Lower lobe of right lung (tissue), 2 donors: Measurements from ENCODE around the gene AIFM2. TPM values are rescaled to one million over a fixed set of nuclear protein-coding genes. Genes with fewer than 3 reads are reported as not detected.
"Not testable (repeated sequence)": the region's sequence is repeated elsewhere in the genome, so short reads cannot be mapped to it uniquely, and the experiment has no call there.

Experiments
- ATAC-seq, 2 donors: fragments of 200-7000 bp; cut with Tn5 transposase; one replicate each; pipeline ENCODE4 v1.9.1; 2020 to 2022; ENCODE audit warnings: mild to moderate bottlenecking in 2 of 2, moderate library complexity in 2 of 2
- DNase-seq: peaks from one replicate; pipeline ENCODE4 v3.0.0-alpha.2; 2020
- H3K27ac ChIP-seq: fragments of 200-600 bp; one replicate; pipeline ENCODE4 v1.8.0; 2022
- H3K27me3 ChIP-seq: fragments of 200-600 bp; one replicate; pipeline ENCODE4 v1.8.0; 2022; ENCODE audit warnings: low read depth
- H3K36me3 ChIP-seq: fragments of 200-600 bp; one replicate; pipeline ENCODE4 v1.8.0; 2022; ENCODE audit warnings: mild to moderate bottlenecking
- H3K4me1 ChIP-seq: fragments of 200-600 bp; one replicate; pipeline ENCODE4 v1.8.0; 2022
- H3K4me3 ChIP-seq: fragments of 200-600 bp; one replicate; pipeline ENCODE4 v1.8.0; 2022; ENCODE audit warnings: mild to moderate bottlenecking
- H3K9me3 ChIP-seq: fragments of 200-600 bp; one replicate; pipeline ENCODE4 v1.8.0; 2022
- intact Hi-C: fragments of 100-400 bp; cut with DNase I; formaldehyde crosslinking; loops from one replicate; pipeline ENCODE4 v1.11.0; 2022
- total RNA-seq: library from RNA; stranded (reverse); fragmentation: NEBNext Ultra II Directional; extraction: Animal tissue kit (Norgen Biotek cat#: 25700); gene quantifications from one replicate; pipeline ENCODE4 v1.2.1, GENCODE V29; 2021
- TF ChIP-seq, protein P1 (sequence below): fragments of 200-600 bp; IDR thresholded peaks from one replicate; pipeline ENCODE4 v1.8.0; 2022; ENCODE audit warnings: antibody characterized with exemption, mild to moderate bottlenecking
- donor health status: DM: no; HTN: yes; CAD: no; lungs with severe emphysema.

The AIFM2 gene
- total RNA-seq, 1 donor from 2014 or later = 9.7 TPM

DNA sequence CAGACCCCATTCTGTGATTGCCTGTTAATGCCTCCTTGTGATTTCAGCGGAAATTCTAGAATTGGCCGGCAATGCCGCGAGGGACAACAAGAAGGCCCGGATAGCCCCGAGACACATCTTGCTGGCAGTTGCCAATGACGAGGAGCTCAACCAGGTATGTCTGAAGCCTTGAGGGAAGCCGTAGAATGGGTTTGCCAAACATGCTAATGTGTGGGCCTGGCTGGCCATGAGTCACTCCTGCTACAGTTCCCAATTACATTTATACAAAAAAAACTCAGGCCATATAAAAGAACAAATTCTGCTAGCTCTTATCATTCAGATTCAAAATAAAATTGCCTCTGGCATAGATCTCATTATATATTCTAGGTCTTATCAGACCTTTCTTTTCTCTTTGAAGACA is 42.6 kb downstream of the AIFM2 start:
- H3K9me3 ChIP-seq = no peaks in the 10 kb centered on the region
- no peak overlapping the region for H3K4me3 ChIP-seq
- H3K27ac ChIP-seq = no peak overlapping the region
- H3K36me3 ChIP-seq = peaks cover 13% of the 10 kb centered on the region
- TF ChIP-seq, protein P1, sequence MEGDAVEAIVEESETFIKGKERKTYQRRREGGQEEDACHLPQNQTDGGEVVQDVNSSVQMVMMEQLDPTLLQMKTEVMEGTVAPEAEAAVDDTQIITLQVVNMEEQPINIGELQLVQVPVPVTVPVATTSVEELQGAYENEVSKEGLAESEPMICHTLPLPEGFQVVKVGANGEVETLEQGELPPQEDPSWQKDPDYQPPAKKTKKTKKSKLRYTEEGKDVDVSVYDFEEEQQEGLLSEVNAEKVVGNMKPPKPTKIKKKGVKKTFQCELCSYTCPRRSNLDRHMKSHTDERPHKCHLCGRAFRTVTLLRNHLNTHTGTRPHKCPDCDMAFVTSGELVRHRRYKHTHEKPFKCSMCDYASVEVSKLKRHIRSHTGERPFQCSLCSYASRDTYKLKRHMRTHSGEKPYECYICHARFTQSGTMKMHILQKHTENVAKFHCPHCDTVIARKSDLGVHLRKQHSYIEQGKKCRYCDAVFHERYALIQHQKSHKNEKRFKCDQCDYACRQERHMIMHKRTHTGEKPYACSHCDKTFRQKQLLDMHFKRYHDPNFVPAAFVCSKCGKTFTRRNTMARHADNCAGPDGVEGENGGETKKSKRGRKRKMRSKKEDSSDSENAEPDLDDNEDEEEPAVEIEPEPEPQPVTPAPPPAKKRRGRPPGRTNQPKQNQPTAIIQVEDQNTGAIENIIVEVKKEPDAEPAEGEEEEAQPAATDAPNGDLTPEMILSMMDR = no peak
- DNase-seq (no peak), ATAC-seq (no peak)
- intact Hi-C loops = no loop called here
- no peaks in the 10 kb centered on the region for H3K4me1 ChIP-seq
- H3K27me3 ChIP-seq = no peaks in the 10 kb centered on the region

DNA sequence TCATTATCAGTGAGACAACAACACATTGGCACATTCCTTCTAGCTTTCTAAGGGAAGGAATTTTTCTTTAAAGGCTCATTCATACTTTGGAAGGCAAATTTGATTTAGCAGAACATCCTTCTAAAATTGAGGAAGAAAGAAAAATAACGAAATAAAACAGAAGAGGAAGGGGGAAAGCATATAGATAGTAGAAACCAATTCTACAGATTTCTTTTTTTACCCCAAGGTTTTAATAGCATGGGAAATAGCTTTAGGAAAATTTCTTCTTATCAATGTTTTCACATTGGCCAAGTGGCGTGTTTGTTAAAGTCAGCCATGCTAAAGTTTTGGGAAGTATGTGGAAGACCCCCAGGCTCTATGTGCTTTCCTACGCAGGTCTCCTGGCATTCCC is 44.3 kb downstream of the AIFM2 start:
- no peak for ATAC-seq
- TF ChIP-seq, protein P1 = no peak
- H3K27me3 ChIP-seq = no peaks in the 10 kb centered on the region
- no peaks in the 10 kb centered on the region for H3K4me1 ChIP-seq
- no peaks in the 10 kb centered on the region for H3K9me3 ChIP-seq
- intact Hi-C loops = no loop called here
- DNase-seq = no peak
- H3K27ac ChIP-seq = no peak overlapping the region
- peaks cover 10% of the 10 kb centered on the region for H3K36me3 ChIP-seq
- no peak overlapping the region for H3K4me3 ChIP-seq

DNA sequence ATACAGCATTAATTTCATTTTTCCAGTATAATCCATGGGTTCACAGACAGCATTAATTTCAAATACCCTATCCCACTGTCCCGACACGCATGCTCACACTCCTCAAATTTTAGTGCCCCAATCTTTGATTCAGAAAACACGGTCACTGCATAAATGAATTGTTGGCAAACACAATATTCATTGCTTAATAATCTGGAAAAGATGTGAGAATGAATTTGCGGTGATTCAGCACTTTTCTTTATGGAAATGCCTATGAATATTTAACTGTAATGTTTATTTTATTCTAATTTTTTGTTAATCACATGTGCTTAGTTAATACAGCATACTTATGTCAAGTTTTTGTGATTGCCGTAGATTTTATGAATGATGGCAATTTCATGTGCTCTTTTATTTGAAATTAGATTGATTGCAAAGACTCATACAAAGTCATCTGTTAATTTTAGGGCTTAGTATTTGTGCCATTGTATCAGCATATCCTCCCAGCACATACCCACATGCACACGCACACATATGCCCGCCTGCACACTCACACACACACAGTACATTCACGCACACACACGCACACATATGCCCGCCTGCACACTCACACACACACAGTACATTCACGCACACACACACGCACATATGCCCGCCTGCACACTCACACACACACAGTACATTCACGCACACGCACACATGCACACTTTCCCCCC is 44.9 kb downstream of the AIFM2 start:
- H3K4me1 ChIP-seq = no peaks in the 10 kb centered on the region
- H3K4me3 ChIP-seq = no peak overlapping the region
- DNase-seq = no peak
- no peaks in the 10 kb centered on the region for H3K9me3 ChIP-seq
- ATAC-seq = no peak
- no peak overlapping the region for H3K27ac ChIP-seq
- H3K36me3 ChIP-seq = peaks cover 6% of the 10 kb centered on the region
- intact Hi-C loops = no loop called here
- TF ChIP-seq, protein P1 = no peak
- H3K27me3 ChIP-seq = no peaks in the 10 kb centered on the region

DNA sequence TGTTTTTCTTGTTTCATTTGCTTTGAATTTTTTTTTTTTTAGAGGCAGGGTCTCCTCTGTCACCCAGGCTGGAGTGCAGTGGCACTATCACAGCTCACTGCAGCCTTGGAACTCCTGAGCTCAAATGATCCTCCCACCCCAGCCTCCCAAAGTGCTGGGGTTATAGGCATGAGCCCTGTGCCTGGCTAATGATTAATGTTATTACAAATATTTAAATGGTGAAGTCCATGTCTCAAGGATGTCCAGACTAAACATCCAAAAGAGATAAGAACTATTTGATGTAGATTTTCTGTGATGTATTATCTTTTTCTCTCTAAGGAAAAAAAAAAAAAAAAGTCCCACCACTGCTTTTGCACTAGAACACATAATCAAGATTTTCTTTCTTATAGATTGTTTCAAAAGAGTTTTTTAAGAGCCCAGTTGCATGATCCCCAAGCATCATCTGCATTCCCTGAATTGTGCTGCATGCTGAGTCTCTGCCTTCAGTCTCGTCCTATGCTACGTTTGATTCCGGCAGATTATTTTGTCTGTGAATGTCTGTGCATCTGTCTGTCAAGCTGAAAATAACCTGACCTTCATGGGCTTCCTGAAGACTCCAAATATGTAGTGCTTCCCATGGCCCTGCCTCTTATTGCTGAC is 46.5 kb downstream of the AIFM2 start:
- DNase-seq = no peak
- H3K4me3 ChIP-seq = no peak overlapping the region
- intact Hi-C loops = no loop called here

DNA sequence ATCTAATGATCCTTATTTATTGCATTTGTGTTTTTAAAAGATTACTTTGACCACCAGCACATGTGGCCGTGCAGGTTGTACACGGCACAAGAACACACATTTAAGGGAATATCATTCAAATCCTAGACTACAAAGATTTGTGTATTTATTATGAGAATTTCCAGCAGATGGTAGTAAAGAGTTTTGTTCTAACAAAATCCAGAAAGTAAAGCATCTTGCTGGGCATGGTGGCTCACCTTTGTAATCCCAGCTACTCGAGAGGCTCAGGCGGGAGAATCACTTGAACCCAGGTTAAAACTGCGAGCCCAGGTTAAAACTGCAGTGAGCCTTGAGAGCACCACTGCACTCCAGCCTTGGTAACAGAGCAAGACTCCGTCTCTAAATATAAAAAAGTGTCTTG is 48.4 kb downstream of the AIFM2 start:
- no peak for ATAC-seq
- H3K4me1 ChIP-seq = no peaks in the 10 kb centered on the region
- TF ChIP-seq, protein P1 = no peak
- H3K9me3 ChIP-seq = no peaks in the 10 kb centered on the region
- H3K27ac ChIP-seq = no peak overlapping the region
- no peaks in the 10 kb centered on the region for H3K36me3 ChIP-seq
- intact Hi-C loops = no loop called here
- no peak overlapping the region for H3K4me3 ChIP-seq
- no peak for DNase-seq
- H3K27me3 ChIP-seq = no peaks in the 10 kb centered on the region

More for the DNA sequence above, 46.5 kb downstream of the AIFM2 start:
- H3K36me3 ChIP-seq = no peaks in the 10 kb centered on the region
- TF ChIP-seq, protein P1 = no peak
- no peak for ATAC-seq
- no peaks in the 10 kb centered on the region for H3K27me3 ChIP-seq
- no peak overlapping the region for H3K27ac ChIP-seq
- H3K4me1 ChIP-seq = no peaks in the 10 kb centered on the region
- H3K9me3 ChIP-seq = no peaks in the 10 kb centered on the region

DNA sequence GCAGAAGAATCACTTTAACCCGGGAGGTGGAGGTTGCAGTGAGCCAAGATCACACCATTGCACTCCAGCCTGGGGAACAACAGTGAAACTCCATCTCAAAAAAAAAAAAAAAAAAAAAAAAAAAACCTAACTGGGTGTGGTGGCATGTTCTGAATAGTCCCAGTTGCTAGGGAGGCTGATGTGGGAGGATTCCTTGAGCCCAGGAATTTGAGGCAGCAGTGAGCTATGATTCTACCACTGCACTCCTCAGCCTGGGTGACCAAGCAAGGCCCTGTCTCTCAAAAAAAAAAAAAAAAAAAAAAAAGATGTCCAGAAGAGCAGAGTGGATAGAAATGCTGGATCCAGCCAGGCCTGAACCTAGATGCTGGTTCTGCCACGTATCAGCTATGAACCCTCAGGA is 51.8 kb downstream of the AIFM2 start:
- H3K36me3 ChIP-seq, ATAC-seq, intact Hi-C loops: not testable (repeated sequence)

More for the DNA sequence above, 51.8 kb downstream of the AIFM2 start:
- not testable (repeated sequence) for H3K4me1 ChIP-seq, H3K27ac ChIP-seq, DNase-seq, H3K9me3 ChIP-seq, H3K27me3 ChIP-seq, H3K4me3 ChIP-seq
